Gastroesophageal sphincter (tissue), 4 donors: ENCODE data around the gene REC114. TPM values are rescaled to one million over a fixed set of nuclear protein-coding genes. Genes with fewer than 3 reads are reported as not detected.

Source experiments
- ATAC-seq: fragments of 150-250 bp; one replicate; pipeline ENCODE4 v1.9.1; 2016; ENCODE audit warnings: mild to moderate bottlenecking, moderate library complexity
- H3K27ac ChIP-seq, 4 donors: fragments of 200-600 bp; sonication (generic) in 3 of 4; 1 replicate in 3 of 4; 2 replicates in 1 of 4; pipeline ENCODE4 v1.5.1; 2016 to 2019
- H3K27me3 ChIP-seq: fragments of 200-600 bp; sonication (generic); one replicate; pipeline ENCODE4 v1.5.1; 2019
- H3K36me3 ChIP-seq, 2 donors: fragments of 200-600 bp; sonication (generic); one replicate each; pipeline ENCODE4 v1.5.1; 2019; ENCODE audit warnings: control low read depth in 1 of 2
- H3K4me1 ChIP-seq, 3 donors: fragments of 200-600 bp; sonication (generic); 1 replicate in 2 of 3; 2 replicates in 1 of 3; pipeline ENCODE4 v1.5.1; 2016 to 2019; ENCODE audit warnings: control low read depth in 2 of 3
- H3K4me3 ChIP-seq, 2 donors: fragments of 200-600 bp; sonication (generic); one replicate each; pipeline ENCODE4 v1.5.1; 2019; ENCODE audit warnings: mild to moderate bottlenecking in 1 of 2, moderate library complexity in 1 of 2
- H3K9me3 ChIP-seq, 3 donors: fragments of 200-600 bp; sonication (generic); one replicate each; pipeline ENCODE4 v1.5.1; 2017 to 2019; ENCODE audit warnings: control low read depth in 2 of 3
- CTCF ChIP-seq, 4 experiments: fragments of 200-600 bp in 2 of 4; fragments of 450-650 bp in 2 of 4; sonication (generic) in 1 of 4; IDR thresholded peaks; one replicate each; pipeline ENCODE4 v1.5.1; 2017 to 2019; ENCODE audit warnings: antibody characterized with exemption in 4 of 4, mild to moderate bottlenecking in 2 of 4, moderate library complexity in 2 of 4
- EP300 ChIP-seq: sonication (generic); formaldehyde crosslinking; IDR thresholded peaks from one replicate; pipeline ENCODE4 v1.6.1; 2017; ENCODE audit warnings: antibody characterized with exemption, mild to moderate bottlenecking
- POLR2A ChIP-seq, 2 donors: fragments of 450-650 bp; IDR thresholded peaks; one replicate each; pipeline ENCODE4 v1.6.1; 2017; ENCODE audit warnings: antibody characterized with exemption in 2 of 2, mild to moderate bottlenecking in 2 of 2, moderate library complexity in 1 of 2
- POLR2AphosphoS5 ChIP-seq: sonication (generic); formaldehyde crosslinking; IDR thresholded peaks from one replicate; pipeline ENCODE4 v1.6.1; 2017; ENCODE audit warnings: antibody characterized with exemption
- WGBS, 2 donors: methylation state at CpG; one replicate each; pipeline ENCODE4 v1.1.5; 2018; ENCODE audit warnings: low coverage in 1 of 2; 5-methylcytosine and 5-hydroxymethylcytosine counted together
- total RNA-seq, 4 donors: library from RNA; depleted of rRNA; stranded (reverse); fragments of >200 nt; gene quantifications; one replicate each; pipeline ENCODE4 v1.1.0, GENCODE V29; 2016

The REC114 gene
- total RNA-seq, 4 donors from 2014 or later: not detected

DNA sequence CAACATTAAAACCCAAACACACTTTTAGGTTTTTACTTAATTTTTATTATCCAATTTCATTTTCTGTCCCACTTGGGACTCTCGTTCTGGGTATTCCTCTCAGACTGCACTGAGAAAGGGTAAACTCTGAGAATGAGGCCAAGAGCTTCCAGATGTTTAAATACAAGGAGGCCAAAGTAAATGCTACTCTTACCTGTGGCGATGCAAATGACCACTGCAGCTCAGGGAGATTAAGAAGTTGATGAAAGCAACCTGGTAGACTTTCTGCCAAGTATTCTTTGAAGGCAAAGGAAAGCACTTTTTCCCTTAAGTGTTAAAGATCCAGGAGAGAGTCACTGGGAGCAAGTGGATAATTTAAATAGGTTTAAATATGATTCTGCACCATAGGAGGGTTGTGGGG lies 151.1 kb downstream of the REC114 start:
- H3K9me3 ChIP-seq: no peaks in the 10 kb centered on the region
- TF ChIP-seq POLR2AphosphoS5 (no peak), POLR2A (IDR thresholded peaks at IDR 0.05) (no peak), CTCF (IDR thresholded peaks at IDR 0.05) (no peak), EP300 (no peak)
- no peak for ATAC-seq

GRCh38 chr15:73596174-73596573 lies 153.2 kb downstream of the REC114 start:
- no peak for TF ChIP-seq EP300
- TF ChIP-seq POLR2A (IDR thresholded peaks at IDR 0.05): no peak
- no peak for TF ChIP-seq POLR2AphosphoS5
- TF ChIP-seq CTCF (IDR thresholded peaks at IDR 0.05): no peak
- Histone ChIP-seq H3K4me3 (no peak overlapping the region), H3K36me3 (peaks cover 0 to 9% of the 10 kb centered on the region in 2 donors), H3K27me3 (no peaks in the 10 kb centered on the region), H3K4me1 (peaks cover 52 to 90% (median 54%) of the 10 kb centered on the region in 3 donors), H3K27ac (peak overlapping the region; percentile 45 to 81 (median 64)), H3K9me3 (no peaks in the 10 kb centered on the region)
- ATAC-seq: no peak
- WGBS, 2 donors: 17 to 29% methylated on average over 1 of the region's 1 CpG

More for the DNA sequence above, 151.1 kb downstream of the REC114 start:
- 20 to 46% methylated on average over 1 to 2 of the region's 2 CpGs for whole genome bisulfite sequencing, 2 donors
- Histone ChIP-seq H3K36me3 (peaks cover 3 to 28% of the 10 kb centered on the region in 2 donors), H3K27ac (peak overlapping the region in 1 of 4 donors; percentile 80), H3K4me1 (peaks cover 35 to 81% (median 35%) of the 10 kb centered on the region in 3 donors), H3K4me3 (no peak overlapping the region), H3K27me3 (no peaks in the 10 kb centered on the region)

DNA sequence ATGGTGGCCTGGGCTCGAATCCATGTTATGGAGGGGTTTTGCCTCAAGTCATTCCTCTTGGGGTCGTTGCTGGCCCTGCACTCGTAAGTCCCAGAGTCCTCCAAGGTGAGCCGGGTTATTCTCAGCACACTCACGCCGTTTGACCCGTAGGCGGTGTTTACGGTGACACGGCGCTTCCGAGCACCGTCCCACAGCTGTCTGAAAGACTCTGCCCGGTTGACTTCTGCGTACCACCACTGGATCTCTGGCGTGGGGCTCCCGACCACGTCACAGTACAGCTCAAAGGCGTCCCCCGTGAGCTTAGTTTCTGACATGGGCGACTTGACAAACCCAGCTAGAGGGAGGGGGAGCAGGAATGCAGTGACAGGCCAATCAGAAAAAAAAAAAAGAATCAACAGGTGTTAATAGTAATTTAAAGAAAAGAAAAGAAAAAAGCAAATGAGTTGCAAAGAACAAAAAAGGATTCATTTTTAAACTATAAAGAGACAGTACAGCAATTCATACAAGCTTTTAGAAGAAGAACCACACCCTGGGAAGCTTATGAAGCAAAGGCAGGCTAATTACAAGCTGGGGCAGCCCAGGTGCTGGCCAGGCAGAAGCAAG lies 154.2 kb downstream of the REC114 start:
- Histone ChIP-seq H3K4me1 (peaks cover 62 to 100% (median 63%) of the 10 kb centered on the region in 3 donors), H3K36me3 (no peaks in the 10 kb centered on the region), H3K27ac (peak overlapping the region in 3 of 4 donors; percentile 78 to 81 (median 80)), H3K4me3 (no peak overlapping the region), H3K9me3 (no peaks in the 10 kb centered on the region), H3K27me3 (no peaks in the 10 kb centered on the region)
- WGBS, 2 donors: 93% methylated on average over 3 of the region's 21 CpGs; no CpG with 5 or more reads in 1 of the 2 donors
- ATAC-seq: no peak
- TF ChIP-seq CTCF (IDR thresholded peaks at IDR 0.05): no peak
- no peak for TF ChIP-seq EP300
- no peak for TF ChIP-seq POLR2A (IDR thresholded peaks at IDR 0.05)
- no peak for TF ChIP-seq POLR2AphosphoS5

DNA sequence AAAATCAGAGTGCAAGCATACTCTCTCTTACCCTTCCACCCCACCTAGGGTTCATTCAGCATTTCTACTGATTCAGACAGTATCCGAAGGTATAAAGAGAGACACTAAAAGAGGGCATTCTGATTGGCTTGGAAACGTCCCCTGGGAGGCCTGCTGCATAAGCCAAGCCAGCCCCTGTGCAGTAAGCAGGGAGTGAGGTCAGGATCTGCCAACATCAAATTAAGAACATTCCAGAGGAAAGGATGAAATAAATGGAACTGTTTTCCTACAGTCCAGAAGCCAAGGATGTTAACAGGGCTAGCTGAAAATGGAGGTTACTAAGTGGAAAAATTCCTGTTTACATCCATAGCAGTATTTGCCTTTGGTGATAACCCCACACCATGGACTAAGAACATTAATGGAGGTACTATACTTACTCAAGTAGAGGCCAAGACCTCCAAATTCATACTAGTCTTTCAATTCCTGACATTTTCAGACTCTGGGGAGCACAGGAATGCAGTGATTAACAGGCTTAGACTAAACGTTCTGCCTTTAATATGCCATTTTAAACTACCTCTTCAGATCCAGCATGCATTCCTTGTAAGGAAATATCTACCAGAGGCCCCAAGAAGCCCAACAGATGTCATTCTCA lies 155.7 kb downstream of the REC114 start:
- TF ChIP-seq CTCF (IDR thresholded peaks at IDR 0.05) (no peak), POLR2AphosphoS5 (no peak), POLR2A (IDR thresholded peaks at IDR 0.05) (no peak), EP300 (no peak)
- H3K36me3 ChIP-seq: no peaks in the 10 kb centered on the region
- no peaks in the 10 kb centered on the region for H3K9me3 ChIP-seq
- peak overlapping the region; percentile 75 to 81 (median 79) for H3K27ac ChIP-seq
- no peaks in the 10 kb centered on the region for H3K27me3 ChIP-seq
- peak; percentile 20 for ATAC-seq
- peaks cover 73 to 100% (median 73%) of the 10 kb centered on the region in 3 donors for H3K4me1 ChIP-seq
- 7 to 21% methylated on average over 3 of the region's 3 CpGs for WGBS, 2 donors
- no peak overlapping the region for H3K4me3 ChIP-seq
